ENCODE measurements around the gene FAM83C. TPM values are rescaled to one million over a fixed set of nuclear protein-coding genes. Genes with fewer than 3 reads are reported as not detected.

Gene FAM83C
- total RNA-seq, 1 experiment from 2014 or later: not detected

- peak; percentile 72 for DNase-seq (ENCODE audit: unreplicated experiment)
- Mint-ChIP-seq H3K4me1 (ENCODE audit: insufficient read depth, unreplicated experiment) (peaks cover 11% of the 10 kb centered on the region), H3K36me3 (ENCODE audit: insufficient read depth, unreplicated experiment) (peaks cover 16% of the 10 kb centered on the region), H3K27me3 (ENCODE audit: insufficient read depth, unreplicated experiment) (no peaks in the 10 kb centered on the region), H3K4me3 (ENCODE audit: unreplicated experiment) (no peak overlapping the region), H3K27ac (ENCODE audit: low read depth, unreplicated experiment) (no peak overlapping the region), H3K9me3 (ENCODE audit: unreplicated experiment) (no peaks in the 10 kb centered on the region)
- intact Hi-C loops (cut with micrococcal nuclease): loop anchor here (1.0 to 2.0 kb wide), 2 partner anchors 60 to 124 kb away; no protein-coding TSS in a partner anchor
- no TSS peak for BruUV-seq (replicated peaks)
- ChIA-PET CTCF (interaction anchor here (0.5 to 5.3 kb wide), 35 partner anchors 9 to 1456 kb away, joined by 3 to 44 read pairs (median 3); partner anchors contain the start of gene EDEM2), POLR2A (interaction anchor here (1.0 to 3.0 kb wide), 4 partner anchors 8 to 176 kb away, joined by 3 to 9 read pairs (median 6); partner anchors contain the start of genes EDEM2 and MMP24OS)
- TF ChIP-seq, protein P1, sequence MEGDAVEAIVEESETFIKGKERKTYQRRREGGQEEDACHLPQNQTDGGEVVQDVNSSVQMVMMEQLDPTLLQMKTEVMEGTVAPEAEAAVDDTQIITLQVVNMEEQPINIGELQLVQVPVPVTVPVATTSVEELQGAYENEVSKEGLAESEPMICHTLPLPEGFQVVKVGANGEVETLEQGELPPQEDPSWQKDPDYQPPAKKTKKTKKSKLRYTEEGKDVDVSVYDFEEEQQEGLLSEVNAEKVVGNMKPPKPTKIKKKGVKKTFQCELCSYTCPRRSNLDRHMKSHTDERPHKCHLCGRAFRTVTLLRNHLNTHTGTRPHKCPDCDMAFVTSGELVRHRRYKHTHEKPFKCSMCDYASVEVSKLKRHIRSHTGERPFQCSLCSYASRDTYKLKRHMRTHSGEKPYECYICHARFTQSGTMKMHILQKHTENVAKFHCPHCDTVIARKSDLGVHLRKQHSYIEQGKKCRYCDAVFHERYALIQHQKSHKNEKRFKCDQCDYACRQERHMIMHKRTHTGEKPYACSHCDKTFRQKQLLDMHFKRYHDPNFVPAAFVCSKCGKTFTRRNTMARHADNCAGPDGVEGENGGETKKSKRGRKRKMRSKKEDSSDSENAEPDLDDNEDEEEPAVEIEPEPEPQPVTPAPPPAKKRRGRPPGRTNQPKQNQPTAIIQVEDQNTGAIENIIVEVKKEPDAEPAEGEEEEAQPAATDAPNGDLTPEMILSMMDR (IDR thresholded peaks at IDR 0.05; ENCODE audit: unreplicated experiment): peak; percentile 82
Measured at GRCh38 chr20:35269055-35269781, 23.0 kb downstream of the FAM83C start.

GRCh38 chr20:35267092-35267491 is 25.1 kb downstream of the FAM83C start:
- Mint-ChIP-seq H3K27me3 (ENCODE audit: insufficient read depth, unreplicated experiment) (no peaks in the 10 kb centered on the region), H3K4me1 (ENCODE audit: insufficient read depth, unreplicated experiment) (peaks cover 24% of the 10 kb centered on the region), H3K9me3 (ENCODE audit: unreplicated experiment) (no peaks in the 10 kb centered on the region), H3K4me3 (ENCODE audit: unreplicated experiment) (no peak overlapping the region), H3K27ac (ENCODE audit: low read depth, unreplicated experiment) (no peak overlapping the region), H3K36me3 (ENCODE audit: insufficient read depth, unreplicated experiment) (peaks cover 13% of the 10 kb centered on the region)
- ChIA-PET CTCF (interaction anchor here (0.6 to 5.3 kb wide), 4 partner anchors 58 to 695 kb away, joined by 3 to 44 read pairs (median 8); partner anchors contain the start of genes EDEM2 and TRPC4AP), POLR2A (interaction anchor here (0.6 to 0.9 kb wide), 2 partner anchors 39 to 120 kb away, joined by 4 to 5 read pairs; partner anchors contain the start of gene EDEM2)
- DNase-seq (ENCODE audit: unreplicated experiment): no peak
- TF ChIP-seq, protein P1 (IDR thresholded peaks at IDR 0.05; ENCODE audit: unreplicated experiment): no peak
- no TSS peak for BruUV-seq (replicated peaks)
- intact Hi-C loops (cut with micrococcal nuclease): no loop called here

GRCh38 chr20:35264755-35265154 is 27.5 kb downstream of the FAM83C start:
- CTCF ChIA-PET: interaction anchor here (0.7 to 1.0 kb wide), 3 partner anchors 118 to 947 kb away, joined by 3 to 4 read pairs (median 4); partner anchors contain the start of gene EDEM2
- Mint-ChIP-seq H3K4me3 (ENCODE audit: unreplicated experiment) (no peak overlapping the region), H3K27me3 (ENCODE audit: insufficient read depth, unreplicated experiment) (no peaks in the 10 kb centered on the region), H3K4me1 (ENCODE audit: insufficient read depth, unreplicated experiment) (peaks cover 24% of the 10 kb centered on the region), H3K27ac (ENCODE audit: low read depth, unreplicated experiment) (no peak overlapping the region), H3K36me3 (ENCODE audit: insufficient read depth, unreplicated experiment) (peaks cover 13% of the 10 kb centered on the region), H3K9me3 (ENCODE audit: unreplicated experiment) (no peaks in the 10 kb centered on the region)
- no peak for DNase-seq (ENCODE audit: unreplicated experiment)
- POLR2A ChIA-PET: interaction anchor here (0.6 to 1.7 kb wide), 4 partner anchors 10 to 309 kb away, joined by 3 to 7 read pairs (median 4); partner anchors contain the start of genes GSS and MYH7B
- TF ChIP-seq, protein P1 (IDR thresholded peaks at IDR 0.05; ENCODE audit: unreplicated experiment): no peak
- BruUV-seq (replicated peaks): no TSS peak
- intact Hi-C loops (cut with micrococcal nuclease): no loop called here
